IPS DF 6.9 (cell line): Measurements from ENCODE around the gene IL12RB2.
"Not testable (repeated sequence)": the region's sequence is repeated elsewhere in the genome, so short reads cannot be mapped to it uniquely, and the experiment has no call there.

ENCODE experiments used
- DNase-seq: peaks from one replicate; pipeline ENCODE4 v3.0.0-alpha.2; 2013; ENCODE audit warnings: low read depth, low spot score
- H3K27ac ChIP-seq: one replicate; pipeline ENCODE4 v1.5.1; 2013; ENCODE audit warnings: low read length, control low read depth
- H3K27me3 ChIP-seq: 2 replicates; pipeline ENCODE4 v1.6.1; 2013; ENCODE audit warnings: mild to moderate bottlenecking, low read length; ENCODE audit not compliant: control insufficient read depth, insufficient read depth
- H3K36me3 ChIP-seq: 2 replicates; pipeline ENCODE4 v1.6.1; 2013; ENCODE audit warnings: low read length; ENCODE audit not compliant: control insufficient read depth, insufficient read depth
- H3K4me1 ChIP-seq: 2 replicates; pipeline ENCODE4 v1.6.1; 2013; ENCODE audit warnings: low read length; ENCODE audit not compliant: control insufficient read depth, insufficient read depth
- H3K4me3 ChIP-seq: 2 replicates; pipeline ENCODE4 v1.5.1; 2013; ENCODE audit warnings: mild to moderate bottlenecking, low read length
- H3K9me3 ChIP-seq: 2 replicates; pipeline ENCODE4 v1.6.1; 2013; ENCODE audit warnings: low read length, inconsistent platforms; ENCODE audit not compliant: control insufficient read depth, insufficient read depth
- WGBS: extraction: QIAGEN DNeasy Blood & Tissue Kit; methylation state at CpG from one replicate; pipeline ENCODE4 v1.1.7; 2013; ENCODE audit warnings: mixed read lengths, missing lambda C conversion rate; ENCODE audit not compliant: insufficient read length, insufficient coverage; 5-methylcytosine and 5-hydroxymethylcytosine counted together

IL12RB2 gene

GRCh38 chr1:67437961-67438360 lies 130.3 kb downstream of the IL12RB2 start:
- no peak overlapping the region for H3K4me3 ChIP-seq
- no peaks in the 10 kb centered on the region for H3K27me3 ChIP-seq
- H3K27ac ChIP-seq: no peak overlapping the region
- no peaks in the 10 kb centered on the region for H3K9me3 ChIP-seq
- H3K4me1 ChIP-seq: no peaks in the 10 kb centered on the region
- no CpG with 5 or more reads among the region's 2 CpGs for WGBS
- DNase-seq: no peak
- no peaks in the 10 kb centered on the region for H3K36me3 ChIP-seq

GRCh38 chr1:67439277-67440029 lies 131.8 kb downstream of the IL12RB2 start:
- no peaks in the 10 kb centered on the region for H3K4me1 ChIP-seq
- H3K27ac ChIP-seq: no peak overlapping the region
- no peak for DNase-seq
- H3K4me3 ChIP-seq: no peak overlapping the region
- H3K9me3 ChIP-seq: no peaks in the 10 kb centered on the region
- WGBS: 100% methylated on average over 1 of the region's 6 CpGs
- H3K27me3 ChIP-seq: no peaks in the 10 kb centered on the region
- no peaks in the 10 kb centered on the region for H3K36me3 ChIP-seq

DNA sequence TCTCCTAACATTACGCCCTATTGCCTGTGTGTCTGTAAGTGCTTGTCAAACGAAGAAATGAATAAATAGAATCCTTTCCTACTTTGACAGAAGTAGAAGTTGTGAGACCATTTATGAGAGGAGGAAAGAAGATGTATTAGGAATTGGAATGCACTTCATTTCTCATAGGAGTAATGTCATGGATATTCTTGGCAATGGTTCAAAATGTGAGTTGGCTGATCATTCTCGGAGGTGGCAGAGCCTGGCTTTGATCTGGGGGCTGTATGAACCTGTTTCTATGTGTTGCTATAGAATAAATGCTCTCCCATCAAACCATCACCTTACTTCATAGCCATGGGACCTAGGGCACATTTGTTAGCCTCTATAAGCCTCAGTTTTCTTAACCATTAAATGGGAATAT lies 132.7 kb downstream of the IL12RB2 start:
- DNase-seq: no peak
- no CpG with 5 or more reads among the region's 3 CpGs for WGBS
- Histone ChIP-seq H3K27ac (no peak overlapping the region), H3K4me3 (no peak overlapping the region), H3K27me3 (no peaks in the 10 kb centered on the region), H3K36me3 (no peaks in the 10 kb centered on the region), H3K4me1 (no peaks in the 10 kb centered on the region), H3K9me3 (no peaks in the 10 kb centered on the region)

GRCh38 chr1:67441183-67441582 lies 133.5 kb downstream of the IL12RB2 start:
- no peak for DNase-seq
- 100% methylated on average over 1 of the region's 3 CpGs for WGBS
- H3K36me3 ChIP-seq: no peaks in the 10 kb centered on the region

DNA sequence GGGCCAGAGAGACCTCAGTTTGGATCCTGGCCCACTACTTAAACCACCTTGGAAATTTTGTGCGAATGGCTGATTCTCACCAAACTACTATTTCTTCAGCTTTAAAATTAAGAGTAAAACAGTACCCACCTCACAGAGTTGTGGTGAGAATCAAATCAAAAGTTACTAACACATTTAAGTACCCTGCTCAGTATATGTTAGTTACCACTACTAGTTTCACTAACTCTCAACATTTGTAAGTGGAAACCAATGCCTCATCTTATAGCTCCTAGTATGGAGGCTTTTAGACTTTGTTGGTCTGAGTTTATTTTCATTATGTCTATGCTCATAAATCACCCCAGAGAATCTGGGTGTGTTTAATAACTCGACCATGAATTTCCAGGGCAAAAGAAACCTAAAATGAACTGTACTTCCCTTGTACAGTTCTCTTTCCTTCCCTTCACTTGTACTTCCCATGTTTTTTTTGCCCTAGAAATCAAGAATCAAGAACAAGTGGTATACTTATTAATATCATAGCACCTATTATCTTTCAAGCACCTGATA lies 134.1 kb downstream of the IL12RB2 start:
- Histone ChIP-seq H3K27me3 (no peaks in the 10 kb centered on the region), H3K27ac (no peak overlapping the region), H3K9me3 (no peaks in the 10 kb centered on the region), H3K4me1 (no peaks in the 10 kb centered on the region), H3K36me3 (no peaks in the 10 kb centered on the region), H3K4me3 (no peak overlapping the region)
- WGBS: no CpG with 5 or more reads among the region's 2 CpGs
- DNase-seq: no peak

More at GRCh38 chr1:67441183-67441582, 133.5 kb downstream of the IL12RB2 start:
- H3K27ac ChIP-seq: no peak overlapping the region
- no peak overlapping the region for H3K4me3 ChIP-seq
- H3K9me3 ChIP-seq: no peaks in the 10 kb centered on the region
- no peaks in the 10 kb centered on the region for H3K4me1 ChIP-seq
- H3K27me3 ChIP-seq: no peaks in the 10 kb centered on the region

DNA sequence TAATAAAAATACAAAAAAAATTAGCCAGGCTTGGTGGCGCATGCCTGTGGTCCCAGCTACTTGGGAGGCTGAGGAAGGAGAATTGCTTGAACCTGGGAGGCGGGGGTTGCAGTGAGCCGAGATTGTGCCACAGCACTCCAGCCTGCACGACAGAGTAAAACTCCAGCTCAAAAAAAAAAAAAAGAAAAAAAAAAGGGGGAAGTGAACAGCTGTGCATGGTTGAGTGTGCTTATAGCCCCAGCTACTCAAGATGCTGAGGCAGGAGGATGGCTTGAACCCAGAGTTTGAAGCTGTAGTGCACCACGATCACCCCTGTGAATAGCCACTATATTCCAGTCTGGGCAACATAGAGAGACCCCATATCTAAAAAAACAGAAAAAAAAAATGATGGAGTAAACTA lies 138.3 kb downstream of the IL12RB2 start:
- no CpG with 5 or more reads among the region's 5 CpGs for WGBS
- not testable (repeated sequence) for H3K4me3 ChIP-seq, DNase-seq, H3K27me3 ChIP-seq, H3K27ac ChIP-seq, H3K9me3 ChIP-seq, H3K4me1 ChIP-seq, H3K36me3 ChIP-seq
